Gastrocnemius medialis (tissue), 4 donors: ENCODE data around the gene DNASE1L2. TPM values are rescaled to one million over a fixed set of nuclear protein-coding genes. Genes with fewer than 3 reads are reported as not detected.
A peak's percentile ranks its signal among the peaks of the same experiment; 100 is the strongest.
"Not testable (repeated sequence)": the region's sequence is repeated elsewhere in the genome, so short reads cannot be mapped to it uniquely, and the experiment has no call there.

ENCODE experiments used
- ATAC-seq, 2 donors: fragments of 150-250 bp; one replicate each; pipeline ENCODE4 v1.9.1; 2016
- DNase-seq, 2 donors: peaks; one replicate each; pipeline ENCODE4 v3.0.0-alpha.2; 2019
- H3K27ac ChIP-seq, 4 donors: fragments of 200-600 bp; sonication (generic); 1 replicate in 1 of 4; 2 replicates in 3 of 4; pipeline ENCODE4 v1.5.1; 2016 to 2018; ENCODE audit warnings: mild to moderate bottlenecking in 2 of 4, moderate library complexity in 1 of 4
- H3K27me3 ChIP-seq, 3 donors: fragments of 200-600 bp; sonication (generic) in 2 of 3; 1 replicate in 1 of 3; 2 replicates in 2 of 3; pipeline versions ENCODE4 v1.5.1 to v1.6.0; 2016 to 2019; ENCODE audit warnings: mild to moderate bottlenecking in 1 of 3, moderate library complexity in 1 of 3
- H3K36me3 ChIP-seq, 2 donors: fragments of 200-600 bp; sonication (generic) in 1 of 2; one replicate each; pipeline ENCODE4 v1.5.1; 2017 to 2018
- H3K4me1 ChIP-seq, 2 donors: fragments of 200-600 bp; sonication (generic) in 1 of 2; one replicate each; pipeline ENCODE4 v1.5.1; 2016 to 2017; ENCODE audit warnings: mild to moderate bottlenecking in 2 of 2
- H3K4me3 ChIP-seq, 4 donors: fragments of 200-600 bp; sonication (generic) in 3 of 4; 1 replicate in 1 of 4; 2 replicates in 3 of 4; pipeline ENCODE4 v1.5.1; 2016 to 2019; ENCODE audit warnings: mild to moderate bottlenecking in 2 of 4
- H3K9me3 ChIP-seq, 3 donors: fragments of 200-600 bp; sonication (generic) in 2 of 3; 1 replicate in 1 of 3; 2 replicates in 2 of 3; pipeline ENCODE4 v1.5.1; 2016 to 2019
- CTCF ChIP-seq, 5 experiments: fragments of 450-650 bp in 3 of 5; fragments of 200-600 bp in 2 of 5; sonication (generic) in 2 of 5; IDR thresholded peaks in 4 of 5; conservative IDR thresholded peaks in 1 of 5; 1 replicate in 4 of 5; 2 replicates in 1 of 5; pipeline ENCODE4 v1.5.1; 2016 to 2019; ENCODE audit warnings: antibody characterized with exemption in 5 of 5, mild to moderate bottlenecking in 3 of 5, moderate library complexity in 3 of 5
- POLR2A ChIP-seq, 2 donors: fragments of 450-650 bp; IDR thresholded peaks; one replicate each; pipeline ENCODE4 v1.6.1; 2017; ENCODE audit warnings: antibody characterized with exemption in 2 of 2, mild to moderate bottlenecking in 2 of 2, moderate library complexity in 2 of 2
- in situ Hi-C, 4 donors: fragments of 200-750 bp; cut with MboI; loops; one replicate each; pipeline versions ENCODE4 v1.15.0 to v1.8.0; 2017; ENCODE audit warnings: low sequenced_read_pairs in 4 of 4
- intact Hi-C: fragments of 100-400 bp; cut with DNase I; formaldehyde crosslinking; loops from one replicate; pipeline ENCODE4 v1.15.1; 2023; ENCODE audit warnings: low total_unique reads
- total RNA-seq, 4 donors: library from RNA; depleted of rRNA; stranded (reverse); fragments of >200 nt; gene quantifications; one replicate each; pipeline versions ENCODE4 v1.1.0 to v1.2.3, GENCODE V29; 2016

The DNASE1L2 gene
- total RNA-seq, 4 donors from 2014 or later = 0.69 to 2.1 TPM; not detected in 2

- in situ Hi-C loops = no loop called here
- DNase-seq = no peak
- no peak overlapping the region for H3K27ac ChIP-seq
- TF ChIP-seq CTCF (IDR thresholded peaks at IDR 0.05 in 4 of 5, conservative IDR thresholded peaks at IDR 0.05 in 1 of 5) (no peak), POLR2A (IDR thresholded peaks at IDR 0.05) (no peak)
- H3K36me3 ChIP-seq = peaks cover 0 to 54% of the 10 kb centered on the region in 2 donors
- H3K27me3 ChIP-seq = peaks cover 10 to 18% (median 17%) of the 10 kb centered on the region in 3 donors
- H3K4me1 ChIP-seq = peaks cover 13% of the 10 kb centered on the region in 2 donors
- no peak for ATAC-seq
- intact Hi-C loops = no loop called here
- H3K9me3 ChIP-seq = no peaks in the 10 kb centered on the region
- no peak overlapping the region for H3K4me3 ChIP-seq
Observed at GRCh38 chr16:2238150-2238837, 2.0 kb downstream of the DNASE1L2 start.

- DNase-seq (no peak), ATAC-seq (peak in 1 of 2 donors; percentile 11)
- TF ChIP-seq POLR2A (IDR thresholded peaks at IDR 0.05) (no peak), CTCF (IDR thresholded peaks at IDR 0.05 in 4 of 5, conservative IDR thresholded peaks at IDR 0.05 in 1 of 5) (no peak)
- Histone ChIP-seq H3K9me3 (no peaks in the 10 kb centered on the region), H3K4me3 (no peak overlapping the region), H3K27ac (no peak overlapping the region), H3K36me3 (peaks cover 0 to 54% of the 10 kb centered on the region in 2 donors), H3K27me3 (peaks cover 10 to 18% (median 17%) of the 10 kb centered on the region in 3 donors), H3K4me1 (peaks cover 13% of the 10 kb centered on the region in 2 donors)
- in situ Hi-C loops = no loop called here
- intact Hi-C loops = no loop called here
Observed at GRCh38 chr16:2238838-2239675, 2.8 kb downstream of the DNASE1L2 start.

GRCh38 chr16:2240331-2240730 is 4.1 kb downstream of the DNASE1L2 start:
- in situ Hi-C loops, ATAC-seq, H3K9me3 ChIP-seq, H3K4me3 ChIP-seq, intact Hi-C loops, DNase-seq, H3K27ac ChIP-seq: not testable (repeated sequence)
- H3K4me1 ChIP-seq = peaks cover 13% of the 10 kb centered on the region in 2 donors
- H3K36me3 ChIP-seq = peaks cover 0 to 54% of the 10 kb centered on the region in 2 donors
- H3K27me3 ChIP-seq = peaks cover 10 to 18% (median 17%) of the 10 kb centered on the region in 3 donors

- Histone ChIP-seq H3K9me3 (no peaks in the 10 kb centered on the region), H3K4me1 (no peaks in the 10 kb centered on the region), H3K36me3 (peaks cover 0 to 62% of the 10 kb centered on the region in 2 donors), H3K27ac (no peak overlapping the region), H3K4me3 (no peak overlapping the region), H3K27me3 (peaks cover 0 to 3% (median 0%) of the 10 kb centered on the region in 3 donors)
- intact Hi-C loops = no loop called here
- DNase-seq (no peak), ATAC-seq (no peak)
- in situ Hi-C loops = no loop called here
- TF ChIP-seq CTCF (IDR thresholded peaks at IDR 0.05 in 4 of 5, conservative IDR thresholded peaks at IDR 0.05 in 1 of 5) (no peak), POLR2A (IDR thresholded peaks at IDR 0.05) (no peak)
Observed at GRCh38 chr16:2242598-2242997, 6.4 kb downstream of the DNASE1L2 start.

- TF ChIP-seq POLR2A (IDR thresholded peaks at IDR 0.05) (no peak), CTCF (IDR thresholded peaks at IDR 0.05 in 4 of 5, conservative IDR thresholded peaks at IDR 0.05 in 1 of 5) (no peak)
- H3K9me3 ChIP-seq = no peaks in the 10 kb centered on the region
- ATAC-seq = no peak
- in situ Hi-C loops (no loop called here), intact Hi-C loops (no loop called here)
- H3K4me1 ChIP-seq = no peaks in the 10 kb centered on the region
- no peaks in the 10 kb centered on the region for H3K27me3 ChIP-seq
- no peak for DNase-seq
- peaks cover 0 to 62% of the 10 kb centered on the region in 2 donors for H3K36me3 ChIP-seq
- no peak overlapping the region for H3K4me3 ChIP-seq
- H3K27ac ChIP-seq = no peak overlapping the region
Observed at GRCh38 chr16:2243031-2243528, 6.8 kb downstream of the DNASE1L2 start.
